H9 (cell line): ENCODE results near the gene DIS3L2. TPM values are rescaled to one million over a fixed set of nuclear protein-coding genes. Genes with fewer than 3 reads are reported as not detected.

ENCODE experiments used
- DNase-seq: peaks from one replicate; pipeline ENCODE4 v3.0.0-alpha.2; 2017
- H2AFZ ChIP-seq: one replicate; pipeline ENCODE4 v1.6.1; 2013; ENCODE audit warnings: mild to moderate bottlenecking, low read length, control low read depth, moderate library complexity
- H2AK5ac ChIP-seq: 2 replicates; pipeline ENCODE4 v1.6.1; 2013; ENCODE audit warnings: low read length, control low read depth, mixed read lengths; ENCODE audit not compliant: insufficient read length
- H2BK120ac ChIP-seq: one replicate; pipeline ENCODE4 v1.6.1; 2013; ENCODE audit warnings: low read depth, mild to moderate bottlenecking, low read length, control low read depth, inconsistent platforms; ENCODE audit not compliant: poor library complexity, severe bottlenecking
- H2BK12ac ChIP-seq: 2 replicates; pipeline ENCODE4 v1.6.1; 2013; ENCODE audit warnings: low read length, control low read depth, mixed read lengths, low read depth; ENCODE audit not compliant: insufficient read length
- H2BK15ac ChIP-seq: 2 replicates; pipeline ENCODE4 v1.6.1; 2013; ENCODE audit warnings: low read depth, low read length, control low read depth
- H2BK20ac ChIP-seq: one replicate; pipeline ENCODE4 v1.6.1; 2013; ENCODE audit warnings: low read depth, mild to moderate bottlenecking, low read length, control low read depth, inconsistent platforms; ENCODE audit not compliant: poor library complexity, severe bottlenecking
- H2BK5ac ChIP-seq: 2 replicates; pipeline ENCODE4 v1.6.1; 2013; ENCODE audit warnings: low read length, control low read depth, mixed read lengths; ENCODE audit not compliant: insufficient read length
- H3K14ac ChIP-seq: 2 replicates; pipeline ENCODE4 v1.6.1; 2013; ENCODE audit warnings: low read length, control low read depth; ENCODE audit not compliant: insufficient read depth
- H3K18ac ChIP-seq: 2 replicates; pipeline ENCODE4 v1.6.1; 2013; ENCODE audit warnings: low read depth, mild to moderate bottlenecking, mixed read lengths, low read length, control low read depth; ENCODE audit not compliant: insufficient read length
- H3K23ac ChIP-seq: 2 replicates; pipeline ENCODE4 v1.6.1; 2013; ENCODE audit warnings: low read length, control low read depth, mixed read lengths, low read depth; ENCODE audit not compliant: insufficient read length
- H3K23me2 ChIP-seq: 2 replicates; pipeline ENCODE4 v1.6.1; 2013; ENCODE audit warnings: low read depth, mild to moderate bottlenecking, mixed read lengths, low read length, control low read depth; ENCODE audit not compliant: insufficient read length, poor library complexity, severe bottlenecking
- H3K27ac ChIP-seq: 2 replicates; pipeline ENCODE4 v1.5.1; 2013; ENCODE audit warnings: low read length, control low read depth, mixed read lengths, low read depth; ENCODE audit not compliant: insufficient read length
- H3K27me3 ChIP-seq: 2 replicates; pipeline ENCODE4 v1.6.1; 2013; ENCODE audit warnings: low read length, control low read depth, inconsistent platforms; ENCODE audit not compliant: insufficient read depth
- H3K4ac ChIP-seq: 2 replicates; pipeline ENCODE4 v1.6.1; 2013; ENCODE audit warnings: low read depth, mild to moderate bottlenecking, control low read depth, inconsistent platforms, low read length, moderate library complexity
- H3K4me1 ChIP-seq: 2 replicates; pipeline ENCODE4 v1.6.1; 2013; ENCODE audit warnings: low read length, control low read depth, inconsistent platforms; ENCODE audit not compliant: insufficient read depth
- H3K4me2 ChIP-seq: 2 replicates; pipeline ENCODE4 v1.6.1; 2013; ENCODE audit warnings: low read length, control low read depth, mixed read lengths; ENCODE audit not compliant: insufficient read length, insufficient read depth
- H3K56ac ChIP-seq: 2 replicates; pipeline ENCODE4 v1.6.1; 2013; ENCODE audit warnings: low read depth, mild to moderate bottlenecking, mixed read lengths, low read length, control low read depth; ENCODE audit not compliant: insufficient read length
- H3K79me1 ChIP-seq: 2 replicates; pipeline ENCODE4 v1.6.1; 2013; ENCODE audit warnings: low read depth, mild to moderate bottlenecking, moderate library complexity, low read length, control low read depth, inconsistent platforms; ENCODE audit not compliant: insufficient read depth, poor library complexity, severe bottlenecking
- H3K79me2 ChIP-seq: 2 replicates; pipeline ENCODE4 v1.6.1; 2013; ENCODE audit warnings: low read length, control low read depth, inconsistent platforms; ENCODE audit not compliant: insufficient read depth
- H3K9ac ChIP-seq: 2 replicates; pipeline ENCODE4 v1.6.1; 2013; ENCODE audit warnings: low read length, control low read depth, mixed read lengths; ENCODE audit not compliant: insufficient read length; ENCODE audit errors: extremely low read depth
- H3K9me3 ChIP-seq: one replicate; pipeline ENCODE4 v1.6.1; 2013; ENCODE audit warnings: low read depth, low read length, inconsistent platforms; ENCODE audit not compliant: control insufficient read depth
- H3T11ph ChIP-seq: one replicate; pipeline ENCODE4 v1.6.1; 2013; ENCODE audit warnings: mild to moderate bottlenecking, low read length, control low read depth, inconsistent platforms
- H4K20me1 ChIP-seq: one replicate; pipeline ENCODE4 v1.6.1; 2013; ENCODE audit not compliant: control insufficient read depth, insufficient read length, insufficient read depth
- H4K5ac ChIP-seq: 2 replicates; pipeline ENCODE4 v1.6.1; 2013; ENCODE audit warnings: low read depth, mild to moderate bottlenecking, mixed read lengths, low read length, control low read depth; ENCODE audit not compliant: insufficient read length
- H4K8ac ChIP-seq: replicated peaks from 2 replicates; pipeline ENCODE4 v1.6.1; 2013; ENCODE audit warnings: low read length, control low read depth, mixed read lengths, low read depth; ENCODE audit not compliant: insufficient read length
- H4K91ac ChIP-seq: 2 replicates; pipeline ENCODE4 v1.6.1; 2013; ENCODE audit warnings: low read depth, mild to moderate bottlenecking, moderate library complexity, mixed read lengths, low read length, control low read depth; ENCODE audit not compliant: insufficient read length
- H3K27ac Mint-ChIP-seq, 3 experiments: 2 replicates in 2 of 3; 3 replicates in 1 of 3; pipeline ENCODE4 v1.8.0; 2020 to 2021; ENCODE audit warnings: mixed read lengths in 3 of 3, mild to moderate bottlenecking in 1 of 3, moderate library complexity in 1 of 3
- H3K27me3 Mint-ChIP-seq: 2 replicates; pipeline ENCODE4 v1.8.0; 2021; ENCODE audit warnings: low read depth, mild to moderate bottlenecking, moderate library complexity, mixed read lengths
- H3K36me3 Mint-ChIP-seq, 3 experiments: 2 replicates in 2 of 3; 3 replicates in 1 of 3; pipeline ENCODE4 v1.8.0; 2020 to 2021; ENCODE audit warnings: low read depth in 3 of 3, mixed read lengths in 3 of 3; ENCODE audit not compliant: insufficient read depth in 1 of 3
- H3K4me1 Mint-ChIP-seq, 2 experiments: 2 replicates each; pipeline ENCODE4 v1.8.0; 2020; ENCODE audit warnings: mixed read lengths in 2 of 2
- H3K4me3 Mint-ChIP-seq, 2 experiments: 2 replicates in 1 of 2; 3 replicates in 1 of 2; pipeline ENCODE4 v1.8.0; 2020 to 2021; ENCODE audit warnings: mild to moderate bottlenecking in 2 of 2, mixed read lengths in 2 of 2, moderate library complexity in 1 of 2
- H3K9me3 Mint-ChIP-seq, 2 experiments: 2 replicates in 1 of 2; 3 replicates in 1 of 2; pipeline ENCODE4 v1.8.0; 2020; ENCODE audit warnings: mild to moderate bottlenecking in 2 of 2, mixed read lengths in 2 of 2, moderate library complexity in 1 of 2
- CTCF ChIP-seq: fragments of 200-600 bp; sonication (generic); conservative IDR thresholded peaks from 3 replicates; pipeline ENCODE4 v1.8.0; 2021; ENCODE audit warnings: antibody characterized with exemption, mild to moderate bottlenecking
- WGBS: extraction: QIAGEN DNeasy Blood & Tissue Kit; methylation state at CpG from one replicate; pipeline ENCODE4 v1.1.7; 2013; ENCODE audit warnings: missing lambda C conversion rate, low lambda C conversion rate, mixed read lengths; ENCODE audit not compliant: insufficient read length; ENCODE audit errors: extremely low coverage; 5-methylcytosine and 5-hydroxymethylcytosine counted together
- total RNA-seq: library from RNA; stranded (reverse); gene quantifications from 2 replicates; pipeline ENCODE4 v1.2.1, GENCODE V29; 2021

Gene DIS3L2
- total RNA-seq, 1 experiment from 2014 or later: 28.1 TPM

DNA sequence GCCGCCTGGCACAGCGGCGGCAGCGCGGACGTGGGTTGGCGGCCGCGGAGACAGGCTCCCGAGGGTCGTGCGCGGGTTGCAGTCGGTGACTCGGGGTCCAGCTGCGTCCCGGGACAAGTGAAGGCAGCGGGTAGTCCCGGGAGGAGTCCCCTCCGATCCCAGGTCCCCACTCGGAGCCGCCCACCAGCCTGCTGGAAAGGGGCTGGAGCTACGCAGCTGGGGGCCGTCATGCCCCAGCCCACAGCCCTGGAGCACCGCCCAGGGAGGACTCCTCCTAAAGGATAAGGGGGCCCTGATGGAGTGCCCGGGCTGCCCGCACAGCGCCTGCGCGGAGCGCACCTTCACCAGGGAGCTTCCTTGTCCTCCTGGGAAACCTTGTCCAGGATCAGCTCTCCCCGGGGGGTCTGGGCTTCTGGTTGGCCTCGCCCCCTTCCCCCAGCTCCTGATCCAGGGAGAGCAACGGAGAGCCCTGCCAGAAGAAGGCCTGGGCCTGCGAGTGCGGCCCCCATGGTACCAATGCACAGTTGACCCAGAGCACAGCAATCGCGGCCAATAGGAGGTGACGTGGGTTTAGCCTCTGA lies 391.1 kb downstream of the DIS3L2 start:
- H4K91ac ChIP-seq: no peak overlapping the region
- no peak overlapping the region for H3K27ac Mint-ChIP-seq
- no peak for TF ChIP-seq CTCF
- no peaks in the 10 kb centered on the region for H4K20me1 ChIP-seq
- H3K27me3 Mint-ChIP-seq: peaks cover 12% of the 10 kb centered on the region
- DNase-seq: no peak
- H3K4me3 Mint-ChIP-seq: no peak overlapping the region
- no peak overlapping the region for H2BK120ac ChIP-seq
- no peak overlapping the region for H3T11ph ChIP-seq
- H3K56ac ChIP-seq: no peak overlapping the region
- no peaks in the 10 kb centered on the region for H3K4me1 ChIP-seq
- no peak overlapping the region for H2BK5ac ChIP-seq
- H3K27me3 ChIP-seq: peaks cover 16% of the 10 kb centered on the region; the same call in 1 of the 2 replicates
- H3K79me1 ChIP-seq: no peaks in the 10 kb centered on the region
- no peaks in the 10 kb centered on the region for H3K4me1 Mint-ChIP-seq
- no peak overlapping the region; the same call in 1 of the 2 replicates for H3K14ac ChIP-seq
- peak overlapping the region; percentile 24 for H3K4me2 ChIP-seq
- H3K9ac ChIP-seq: no peak overlapping the region
- no peak overlapping the region for H2BK20ac ChIP-seq
- no peak overlapping the region for H2BK12ac ChIP-seq
- H3K79me2 ChIP-seq: no peaks in the 10 kb centered on the region
- no peak overlapping the region for H3K18ac ChIP-seq
- no peak overlapping the region for H2AK5ac ChIP-seq
- H3K36me3 Mint-ChIP-seq: peaks cover 5 to 12% (median 9%) of the 10 kb centered on the region in 3 experiments; a peak in 6 of 7 replicates
- H3K23me2 ChIP-seq: no peaks in the 10 kb centered on the region
- peaks cover 12 to 22% of the 10 kb centered on the region in 2 experiments for H3K9me3 Mint-ChIP-seq
- H2AFZ ChIP-seq: no peak overlapping the region
- H2BK15ac ChIP-seq: no peak overlapping the region; the same call in 1 of the 2 replicates
- no peak overlapping the region for H3K23ac ChIP-seq
- no CpG with 5 or more reads among the region's 39 CpGs for WGBS
- no peak overlapping the region for H4K5ac ChIP-seq
- no peak overlapping the region for H3K27ac ChIP-seq
- no peak overlapping the region for H3K4ac ChIP-seq
- no peaks in the 10 kb centered on the region for H3K9me3 ChIP-seq
- H4K8ac ChIP-seq: no peak overlapping the region
